Neuronal stem cell (in vitro differentiated cells): ENCODE measurements around the gene ARHGDIB.

Experiments used
- DNase-seq: peaks from one replicate; pipeline ENCODE4 v3.0.0-alpha.2; 2013; ENCODE audit warnings: low spot score
- H2AFZ ChIP-seq: one replicate; pipeline ENCODE4 v1.6.1; 2013; ENCODE audit warnings: mild to moderate bottlenecking, low read length, inconsistent platforms
- H2AK5ac ChIP-seq: 2 replicates; pipeline ENCODE4 v1.6.1; 2013; ENCODE audit warnings: low read depth, mild to moderate bottlenecking, inconsistent platforms, low read length, moderate library complexity, mixed read lengths
- H2BK120ac ChIP-seq: 2 replicates; pipeline ENCODE4 v1.6.1; 2013; ENCODE audit warnings: low read depth, mild to moderate bottlenecking, inconsistent platforms, low read length, moderate library complexity, mixed read lengths
- H2BK12ac ChIP-seq: one replicate; pipeline ENCODE4 v1.6.1; 2013; ENCODE audit warnings: low read length, inconsistent platforms
- H2BK15ac ChIP-seq: 2 replicates; pipeline ENCODE4 v1.6.1; 2013; ENCODE audit warnings: mild to moderate bottlenecking, low read length, inconsistent platforms, mixed read lengths
- H2BK5ac ChIP-seq: one replicate; pipeline ENCODE4 v1.6.1; 2013; ENCODE audit warnings: inconsistent platforms, mild to moderate bottlenecking, low read length, moderate library complexity
- H3K14ac ChIP-seq: one replicate; pipeline ENCODE4 v1.6.1; 2013; ENCODE audit warnings: low read length, inconsistent platforms
- H3K18ac ChIP-seq: 2 replicates; pipeline ENCODE4 v1.6.1; 2013; ENCODE audit warnings: low read length, inconsistent platforms
- H3K23ac ChIP-seq: 2 replicates; pipeline ENCODE4 v1.6.1; 2013; ENCODE audit warnings: low read depth, mild to moderate bottlenecking, mixed read lengths, low read length, inconsistent platforms; ENCODE audit not compliant: poor library complexity
- H3K27ac ChIP-seq: replicated peaks from 3 replicates; pipeline ENCODE4 v1.5.1; 2013; ENCODE audit warnings: low read length, inconsistent platforms
- H3K27me3 ChIP-seq, 3 experiments: 2 replicates each; pipeline ENCODE4 v1.6.1; 2013; ENCODE audit warnings: low read length in 3 of 3, mild to moderate bottlenecking in 2 of 3, inconsistent platforms in 1 of 3, low read depth in 1 of 3, mixed read lengths in 1 of 3, moderate library complexity in 1 of 3; ENCODE audit not compliant: control insufficient read depth in 3 of 3, insufficient read depth in 3 of 3
- H3K36me3 ChIP-seq, 2 donors: replicated peaks in 1 of 2; 2 replicates each; pipeline ENCODE4 v1.6.1; 2013; ENCODE audit warnings: low read length in 2 of 2; ENCODE audit not compliant: control insufficient read depth in 2 of 2, insufficient read depth in 2 of 2
- H3K4ac ChIP-seq: 2 replicates; pipeline ENCODE4 v1.6.1; 2013; ENCODE audit warnings: inconsistent platforms, mild to moderate bottlenecking, low read length, moderate library complexity
- H3K4me1 ChIP-seq, 2 donors: 1 replicate in 1 of 2; 2 replicates in 1 of 2; pipeline ENCODE4 v1.6.1; 2013; ENCODE audit warnings: low read length in 2 of 2, low read depth in 1 of 2; ENCODE audit not compliant: control insufficient read depth in 2 of 2, insufficient read depth in 1 of 2
- H3K4me2 ChIP-seq: one replicate; pipeline ENCODE4 v1.6.1; 2013; ENCODE audit warnings: mild to moderate bottlenecking, low read length, inconsistent platforms; ENCODE audit not compliant: insufficient read depth, poor library complexity, severe bottlenecking
- H3K4me3 ChIP-seq, 2 donors: 2 replicates each; pipeline ENCODE4 v1.5.1; 2013; ENCODE audit warnings: low read length in 2 of 2, mild to moderate bottlenecking in 2 of 2, inconsistent platforms in 1 of 2, moderate library complexity in 1 of 2
- H3K79me1 ChIP-seq: one replicate; pipeline ENCODE4 v1.6.1; 2013; ENCODE audit warnings: low read depth, mild to moderate bottlenecking, inconsistent platforms, low read length, moderate library complexity
- H3K9ac ChIP-seq: one replicate; pipeline ENCODE4 v1.6.1; 2013; ENCODE audit warnings: mild to moderate bottlenecking, low read depth, low read length, inconsistent platforms; ENCODE audit not compliant: poor library complexity
- H3K9me3 ChIP-seq, 2 donors: replicated peaks in 1 of 2; 2 replicates each; pipeline versions ENCODE3 to v1.6.1; 2013; ENCODE audit warnings: low read length in 2 of 2, mild to moderate bottlenecking in 2 of 2, inconsistent platforms in 1 of 2, low read depth in 1 of 2, mixed read lengths in 1 of 2, moderate library complexity in 1 of 2; ENCODE audit not compliant: control insufficient read depth in 2 of 2, insufficient read depth in 1 of 2
- H4K8ac ChIP-seq: one replicate; pipeline ENCODE4 v1.6.1; 2013; ENCODE audit warnings: low read depth, mild to moderate bottlenecking, inconsistent platforms, low read length, moderate library complexity
- H4K91ac ChIP-seq: one replicate; pipeline ENCODE4 v1.6.1; 2013; ENCODE audit warnings: low read length, low read depth, mild to moderate bottlenecking, inconsistent platforms; ENCODE audit not compliant: poor library complexity
- WGBS, 2 donors: extraction: QIAGEN DNeasy Blood & Tissue Kit; methylation state at CpG; one replicate each; pipeline ENCODE4 v1.1.7; 2013; ENCODE audit warnings: missing lambda C conversion rate in 2 of 2, mixed read lengths in 1 of 2; ENCODE audit not compliant: insufficient read length in 2 of 2, insufficient replicate concordance in 1 of 2; ENCODE audit errors: extremely low coverage in 2 of 2; 5-methylcytosine and 5-hydroxymethylcytosine counted together

ARHGDIB gene

DNA sequence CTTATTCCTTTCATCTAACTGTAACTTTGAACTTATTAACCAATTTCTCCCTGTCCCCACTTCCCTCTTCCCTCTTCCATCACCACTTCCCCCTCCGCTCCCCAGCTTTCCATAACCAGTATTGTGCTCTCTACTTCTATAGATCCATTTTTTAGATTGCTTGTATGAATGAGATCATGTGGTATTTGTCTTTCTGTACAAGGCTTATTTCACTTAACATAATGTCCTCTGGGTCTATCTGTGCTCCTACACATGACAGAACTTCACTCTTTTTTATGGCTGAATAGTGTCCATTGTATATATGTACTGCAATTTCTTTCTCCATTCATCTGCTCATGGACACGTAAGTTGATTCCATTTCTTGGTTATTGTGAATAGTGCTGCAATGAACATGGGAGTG is 37.5 kb downstream of the ARHGDIB start:
- DNase-seq: no peak
- H3K79me1 ChIP-seq: no peaks in the 10 kb centered on the region
- H3K9me3 ChIP-seq: no peaks in the 10 kb centered on the region
- no peak overlapping the region for H2AFZ ChIP-seq
- no peak overlapping the region for H4K91ac ChIP-seq
- no peak overlapping the region for H3K27ac ChIP-seq
- no peak overlapping the region for H2BK15ac ChIP-seq
- no peak overlapping the region for H3K4me2 ChIP-seq
- H2BK12ac ChIP-seq: no peak overlapping the region
- H3K18ac ChIP-seq: no peak overlapping the region
- H3K9ac ChIP-seq: no peak overlapping the region
- H3K4me3 ChIP-seq: no peak overlapping the region
- no peak overlapping the region for H3K14ac ChIP-seq
- no peak overlapping the region for H2BK5ac ChIP-seq
- no peak overlapping the region for H3K4ac ChIP-seq
- no peak overlapping the region for H2AK5ac ChIP-seq
- H3K23ac ChIP-seq: no peak overlapping the region
- H2BK120ac ChIP-seq: no peak overlapping the region
- H3K4me1 ChIP-seq: no peaks in the 10 kb centered on the region
- WGBS, 2 donors: no CpG with 5 or more reads among the region's 2 CpGs
- H3K27me3 ChIP-seq: no peaks in the 10 kb centered on the region
- H3K36me3 ChIP-seq: no peaks in the 10 kb centered on the region
- H4K8ac ChIP-seq: no peak overlapping the region

DNA sequence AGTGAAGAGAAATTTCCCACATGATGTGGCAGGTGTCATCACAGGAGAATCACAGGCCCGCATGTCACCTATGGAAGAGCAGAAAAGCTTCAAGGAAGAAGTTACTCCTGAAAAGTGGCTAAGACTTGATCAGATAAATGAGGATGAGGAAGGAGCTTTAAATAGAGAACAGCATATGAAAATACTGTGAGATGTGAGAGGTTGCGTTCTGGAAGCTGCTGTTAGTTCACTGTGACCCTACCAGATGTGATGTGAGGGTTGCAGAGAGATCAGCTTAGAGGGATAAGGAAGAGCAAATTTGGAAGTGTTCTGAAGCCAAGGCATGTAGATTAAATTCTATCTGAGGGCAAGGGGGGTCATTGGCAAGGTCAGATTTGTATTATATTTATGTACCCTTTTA is 40.2 kb downstream of the ARHGDIB start:
- H3K4me2 ChIP-seq: no peak overlapping the region

DNA sequence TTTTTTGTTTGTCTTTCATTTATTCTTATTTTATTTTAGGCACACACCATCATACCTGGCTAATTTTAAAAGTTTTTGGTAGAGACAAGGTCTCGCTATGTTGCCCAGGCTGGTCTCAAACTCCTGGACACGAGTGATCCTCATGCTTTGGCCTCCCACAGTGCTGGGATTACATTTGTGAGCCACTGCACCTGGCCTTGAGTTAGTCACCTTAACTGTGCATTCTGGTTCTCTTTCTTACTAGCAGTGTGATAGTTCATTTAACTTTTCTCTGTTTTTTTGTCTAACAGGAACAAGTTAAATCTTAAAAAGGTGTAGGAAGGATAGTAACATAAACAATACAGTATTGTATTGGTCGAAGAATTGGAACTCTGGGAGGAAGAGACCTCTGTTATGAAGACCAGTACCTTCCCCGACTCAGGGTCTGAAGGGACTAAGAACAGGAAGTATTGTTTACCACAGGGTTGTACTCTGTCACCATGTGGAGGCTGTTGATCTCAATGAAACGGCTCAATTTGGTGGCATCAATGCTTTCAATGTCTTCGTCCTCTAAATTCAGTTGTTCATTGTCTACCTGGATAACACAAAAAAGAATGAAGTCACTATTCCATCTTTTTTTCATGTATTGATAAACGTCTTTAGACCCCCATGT is 40.8 kb downstream of the ARHGDIB start:
- no peak overlapping the region for H3K18ac ChIP-seq
- no peak overlapping the region for H3K4ac ChIP-seq
- no peak overlapping the region for H3K27ac ChIP-seq
- no peak for DNase-seq
- H3K4me3 ChIP-seq: no peak overlapping the region
- no peak overlapping the region for H3K14ac ChIP-seq
- H2AK5ac ChIP-seq: no peak overlapping the region
- H3K36me3 ChIP-seq: no peaks in the 10 kb centered on the region
- no peak overlapping the region for H2BK5ac ChIP-seq
- H3K79me1 ChIP-seq: no peaks in the 10 kb centered on the region
- no peak overlapping the region for H2AFZ ChIP-seq
- no peak overlapping the region for H3K4me2 ChIP-seq
- H4K8ac ChIP-seq: no peak overlapping the region
- no peak overlapping the region for H2BK12ac ChIP-seq
- no CpG with 5 or more reads among the region's 7 CpGs for WGBS, 2 donors
- H2BK120ac ChIP-seq: no peak overlapping the region
- no peaks in the 10 kb centered on the region for H3K4me1 ChIP-seq
- H3K9me3 ChIP-seq: no peaks in the 10 kb centered on the region
- H3K9ac ChIP-seq: no peak overlapping the region
- H3K23ac ChIP-seq: no peak overlapping the region
- H2BK15ac ChIP-seq: no peak overlapping the region
- no peaks in the 10 kb centered on the region for H3K27me3 ChIP-seq
- no peak overlapping the region for H4K91ac ChIP-seq

More for the DNA sequence above, 40.2 kb downstream of the ARHGDIB start:
- H3K4ac ChIP-seq: no peak overlapping the region
- H2AFZ ChIP-seq: no peak overlapping the region
- H3K14ac ChIP-seq: no peak overlapping the region
- H3K9ac ChIP-seq: no peak overlapping the region
- no peaks in the 10 kb centered on the region for H3K36me3 ChIP-seq
- no peaks in the 10 kb centered on the region for H3K4me1 ChIP-seq
- no peak overlapping the region for H2AK5ac ChIP-seq
- no peak overlapping the region for H2BK15ac ChIP-seq
- no peaks in the 10 kb centered on the region for H3K27me3 ChIP-seq
- no peak overlapping the region for H3K23ac ChIP-seq
- H2BK120ac ChIP-seq: no peak overlapping the region
- H3K18ac ChIP-seq: no peak overlapping the region
- H4K8ac ChIP-seq: no peak overlapping the region
- no peaks in the 10 kb centered on the region for H3K9me3 ChIP-seq
- H3K79me1 ChIP-seq: no peaks in the 10 kb centered on the region
- H2BK12ac ChIP-seq: no peak overlapping the region
- no CpG with 5 or more reads among the region's 2 CpGs for WGBS, 2 donors
- DNase-seq: no peak
- no peak overlapping the region for H2BK5ac ChIP-seq
- no peak overlapping the region for H3K27ac ChIP-seq
- no peak overlapping the region for H4K91ac ChIP-seq
- no peak overlapping the region for H3K4me3 ChIP-seq

DNA sequence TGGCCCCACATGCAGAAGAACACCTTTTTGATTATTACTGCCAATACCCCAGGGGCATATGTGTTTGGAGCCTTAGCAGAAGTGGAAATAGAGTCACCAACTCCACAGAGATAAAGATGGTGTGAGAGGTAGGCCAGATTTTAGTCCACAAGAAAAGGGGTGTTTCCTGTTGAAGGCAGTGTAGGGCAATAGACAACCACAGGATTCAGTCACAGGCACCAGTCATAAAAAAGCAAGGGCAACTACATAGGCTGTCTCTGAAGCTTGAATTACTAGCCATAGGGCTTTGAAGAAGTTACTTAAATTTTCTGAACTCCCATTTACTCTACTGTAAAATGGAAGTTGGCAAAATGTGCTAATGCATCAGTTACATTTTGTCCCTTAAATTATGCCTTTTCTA is 41.9 kb downstream of the ARHGDIB start:
- Histone ChIP-seq H2AK5ac (no peak overlapping the region), H4K8ac (no peak overlapping the region), H4K91ac (no peak overlapping the region), H3K36me3 (no peaks in the 10 kb centered on the region), H3K4me1 (no peaks in the 10 kb centered on the region), H3K9ac (no peak overlapping the region), H3K4ac (no peak overlapping the region), H2AFZ (no peak overlapping the region), H3K27ac (no peak overlapping the region), H3K79me1 (no peaks in the 10 kb centered on the region), H3K23ac (no peak overlapping the region), H3K4me3 (no peak overlapping the region), H2BK12ac (no peak overlapping the region), H3K18ac (no peak overlapping the region), H3K14ac (no peak overlapping the region), H3K27me3 (no peaks in the 10 kb centered on the region), H3K4me2 (no peak overlapping the region), H2BK15ac (no peak overlapping the region), H2BK5ac (no peak overlapping the region), H2BK120ac (no peak overlapping the region), H3K9me3 (no peaks in the 10 kb centered on the region)
- no peak for DNase-seq
